AG09319 (cell line): ENCODE measurements around the gene MAN2B2.

Experiments
- DNase-seq: peaks from one replicate; pipeline ENCODE4 v3.0.0-alpha.2; 2010; ENCODE audit warnings: low read depth; ENCODE audit errors: extremely low read depth
- TF ChIP-seq, protein P1 (sequence below): IDR thresholded peaks from 2 replicates; pipeline ENCODE4 v1.5.1; 2011; ENCODE audit warnings: low read depth, mild to moderate bottlenecking, inconsistent platforms, low read length, moderate library complexity

MAN2B2 gene

DNA sequence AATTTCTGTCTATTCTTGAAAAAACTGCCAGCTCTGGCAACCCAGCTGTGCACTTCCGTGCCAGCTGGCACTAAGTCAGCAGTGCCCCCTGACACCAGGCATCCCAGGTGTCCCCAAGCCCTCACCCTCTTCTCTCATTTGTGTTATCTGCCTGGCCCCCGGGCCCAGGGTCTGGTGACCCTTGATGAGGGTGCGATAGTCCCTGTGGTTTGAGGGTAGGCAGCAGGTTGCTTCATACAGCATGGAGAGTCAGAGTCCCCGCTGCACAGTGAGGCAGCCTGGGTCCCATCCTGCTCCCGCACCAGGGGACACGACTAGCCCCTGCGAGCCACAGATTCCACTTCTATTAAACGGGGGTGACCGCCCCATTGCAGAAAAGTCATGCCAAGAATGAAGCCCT, 1.9 kb downstream of the MAN2B2 start:
- TF ChIP-seq, protein P1, sequence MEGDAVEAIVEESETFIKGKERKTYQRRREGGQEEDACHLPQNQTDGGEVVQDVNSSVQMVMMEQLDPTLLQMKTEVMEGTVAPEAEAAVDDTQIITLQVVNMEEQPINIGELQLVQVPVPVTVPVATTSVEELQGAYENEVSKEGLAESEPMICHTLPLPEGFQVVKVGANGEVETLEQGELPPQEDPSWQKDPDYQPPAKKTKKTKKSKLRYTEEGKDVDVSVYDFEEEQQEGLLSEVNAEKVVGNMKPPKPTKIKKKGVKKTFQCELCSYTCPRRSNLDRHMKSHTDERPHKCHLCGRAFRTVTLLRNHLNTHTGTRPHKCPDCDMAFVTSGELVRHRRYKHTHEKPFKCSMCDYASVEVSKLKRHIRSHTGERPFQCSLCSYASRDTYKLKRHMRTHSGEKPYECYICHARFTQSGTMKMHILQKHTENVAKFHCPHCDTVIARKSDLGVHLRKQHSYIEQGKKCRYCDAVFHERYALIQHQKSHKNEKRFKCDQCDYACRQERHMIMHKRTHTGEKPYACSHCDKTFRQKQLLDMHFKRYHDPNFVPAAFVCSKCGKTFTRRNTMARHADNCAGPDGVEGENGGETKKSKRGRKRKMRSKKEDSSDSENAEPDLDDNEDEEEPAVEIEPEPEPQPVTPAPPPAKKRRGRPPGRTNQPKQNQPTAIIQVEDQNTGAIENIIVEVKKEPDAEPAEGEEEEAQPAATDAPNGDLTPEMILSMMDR = no peak
- DNase-seq = no peak

DNA sequence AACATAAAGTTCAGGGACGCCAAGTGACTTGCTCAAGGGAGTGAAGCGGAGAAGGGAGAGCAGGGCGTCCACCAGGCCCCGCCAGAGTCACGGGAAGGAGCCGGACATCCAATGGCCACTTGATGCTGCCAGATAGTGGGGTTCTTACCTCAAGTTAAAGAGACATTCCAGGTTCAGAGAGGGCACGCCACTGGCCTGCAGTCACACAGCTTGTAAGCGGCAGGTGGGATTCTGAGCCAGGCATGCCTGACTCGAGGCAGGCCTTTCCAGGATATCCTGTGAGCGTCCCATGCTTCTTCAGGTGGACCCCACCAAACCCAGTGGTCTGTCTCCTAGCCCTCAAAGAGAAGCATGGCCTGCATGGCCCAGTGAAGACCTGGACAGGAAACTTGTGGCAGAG, 2.4 kb downstream of the MAN2B2 start:
- DNase-seq = no peak
- TF ChIP-seq, protein P1 = no peak

DNA sequence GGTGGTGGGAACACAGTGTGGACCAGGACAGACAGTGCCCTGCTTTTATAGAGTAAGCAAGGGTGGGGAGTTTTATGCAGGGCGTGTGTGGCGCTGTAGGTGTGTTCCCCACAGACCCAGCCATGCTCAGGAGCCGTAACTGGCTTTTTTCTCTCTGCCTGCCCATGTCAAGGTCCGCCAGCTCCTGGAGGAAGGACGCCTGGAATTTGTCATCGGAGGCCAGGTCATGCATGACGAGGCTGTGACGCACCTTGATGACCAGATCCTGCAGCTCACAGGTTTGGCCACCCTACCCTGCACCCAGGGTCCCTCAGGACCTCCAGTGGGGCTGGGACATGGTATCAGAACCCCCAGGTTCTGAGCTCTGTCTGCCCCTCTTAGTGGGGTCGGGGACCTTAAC, 3.2 kb downstream of the MAN2B2 start:
- no peak for DNase-seq
- TF ChIP-seq, protein P1 = no peak

DNA sequence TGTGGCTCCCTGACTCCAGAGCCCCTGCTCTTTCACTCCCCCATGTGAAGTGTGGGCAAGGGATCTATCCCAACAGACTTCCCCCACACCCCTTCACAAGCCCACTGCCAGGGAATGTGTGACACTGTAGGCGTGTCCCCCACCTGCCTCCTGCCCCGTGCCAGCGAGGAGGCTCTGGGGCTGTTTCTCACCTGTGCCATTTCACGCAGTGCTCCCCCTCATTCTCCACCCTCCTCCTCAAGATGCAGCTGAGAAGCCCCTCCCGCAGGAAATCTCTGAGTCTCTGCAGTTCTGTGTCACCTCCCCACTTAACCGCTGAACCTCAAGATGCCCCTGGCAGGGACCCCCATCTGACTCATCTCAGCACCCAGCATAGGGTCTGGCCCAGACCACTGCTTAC, 5.4 kb downstream of the MAN2B2 start:
- DNase-seq = no peak
- TF ChIP-seq, protein P1 = no peak

DNA sequence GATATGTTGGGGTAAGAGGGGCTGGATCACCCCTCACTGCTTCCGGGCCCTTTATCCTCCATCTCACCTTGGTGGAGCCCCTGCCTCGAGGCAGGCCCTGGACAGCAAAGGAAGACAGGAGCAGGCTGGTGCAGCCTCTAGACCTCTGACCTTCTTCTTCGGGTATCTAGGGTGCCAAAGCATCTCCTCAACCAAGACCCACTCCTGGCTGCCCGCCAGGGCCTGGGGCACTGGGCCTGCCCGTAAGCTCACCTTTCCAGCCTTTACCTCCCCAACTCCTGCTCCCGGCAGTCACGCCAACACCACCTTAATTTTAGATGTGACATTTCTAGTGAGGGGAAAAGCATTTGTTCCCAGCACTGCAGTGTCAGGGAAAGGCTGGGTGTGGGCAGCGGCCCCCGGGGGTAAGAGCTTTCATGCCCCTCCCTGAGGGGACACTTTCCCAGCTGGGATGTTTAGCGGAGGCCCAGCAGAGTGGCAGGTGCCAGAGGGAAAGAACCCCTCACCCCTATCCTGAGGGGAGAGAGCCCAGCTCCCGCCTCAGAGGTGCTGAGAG, 6.7 kb downstream of the MAN2B2 start:
- DNase-seq = no peak
- TF ChIP-seq, protein P1 = no peak

DNA sequence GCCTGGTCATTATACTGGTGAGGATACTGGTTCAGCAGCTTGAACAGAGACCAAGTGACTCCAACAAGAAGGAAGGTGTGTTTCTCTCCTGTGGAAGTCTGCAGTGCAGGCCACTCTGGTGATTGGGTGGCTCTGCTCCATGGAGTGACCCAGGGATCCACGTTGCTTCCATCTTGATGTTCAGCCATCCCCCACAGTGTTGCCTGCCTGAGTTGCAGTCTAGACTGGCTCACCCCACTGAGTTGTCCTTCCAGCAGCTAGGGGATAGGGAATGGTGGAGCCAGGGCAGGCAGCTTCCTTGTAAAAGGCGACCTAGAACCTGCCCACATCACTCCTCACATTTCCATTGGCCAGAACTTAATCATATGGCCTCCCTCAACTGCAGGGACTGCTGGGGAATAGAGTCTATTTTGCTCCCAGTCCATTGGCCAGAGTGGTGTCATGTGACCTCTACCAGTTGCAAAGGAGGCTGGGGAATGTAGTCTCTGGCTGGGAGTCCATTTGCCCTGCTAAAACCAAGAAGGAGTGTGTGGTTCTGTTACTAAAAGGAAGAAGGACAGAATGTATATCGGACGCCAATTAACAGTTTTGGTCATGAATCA, 8.0 kb downstream of the MAN2B2 start:
- TF ChIP-seq, protein P1 = no peak
- DNase-seq = no peak

DNA sequence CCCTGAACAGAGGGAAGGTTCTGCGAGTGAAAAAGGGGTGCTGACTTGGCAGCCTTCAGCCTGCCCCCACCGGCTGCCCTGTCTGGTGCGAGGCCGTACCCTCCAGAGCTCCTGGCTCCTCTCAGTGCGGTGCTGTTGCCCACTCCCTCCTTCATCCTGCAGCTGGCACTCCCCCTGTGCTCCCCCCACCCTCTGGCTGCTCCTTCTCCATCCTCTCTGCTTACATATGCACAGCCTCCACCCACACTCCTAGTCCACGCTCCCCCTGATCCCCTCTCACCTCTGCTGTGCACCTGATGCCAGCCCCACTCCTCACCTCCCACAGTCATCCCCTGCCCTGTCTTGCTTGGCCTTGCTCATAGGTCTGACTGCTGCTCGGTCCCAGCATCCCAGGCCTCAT, 9.9 kb downstream of the MAN2B2 start:
- TF ChIP-seq, protein P1 = no peak
- DNase-seq = no peak
